ENCODE measurements around the gene KL.

Gene KL

DNA sequence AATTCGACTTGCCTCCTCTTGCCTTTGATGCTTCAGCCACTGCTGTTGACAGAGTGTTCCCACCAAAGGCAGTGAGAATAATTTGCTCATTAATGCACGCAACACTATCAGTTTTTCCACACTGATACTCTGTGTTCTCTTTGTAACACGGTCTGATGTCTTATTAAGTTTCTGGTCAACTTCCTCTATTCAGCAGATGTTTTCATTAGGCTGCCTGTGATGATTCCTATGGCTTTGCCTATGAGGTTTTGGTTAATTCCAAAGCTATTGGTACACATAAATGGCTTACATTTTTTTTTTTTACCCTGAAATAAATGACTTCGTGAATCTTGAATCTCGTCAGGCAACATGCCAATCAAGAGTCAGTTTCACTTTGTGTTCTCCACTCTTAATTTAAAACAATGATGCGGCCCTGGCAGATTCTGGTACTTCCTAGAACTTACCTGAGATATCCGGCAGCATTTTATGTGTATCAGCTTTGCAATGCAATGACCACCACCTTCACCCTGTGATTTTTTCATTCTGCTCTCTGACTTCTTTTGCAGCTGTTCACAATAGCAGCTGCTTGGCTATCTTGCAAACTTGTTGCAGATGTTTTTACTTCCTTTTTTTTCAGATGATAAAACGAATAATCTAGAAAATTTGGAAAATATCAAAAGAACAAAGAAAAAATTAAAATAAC lies 27.5 kb upstream of the KL start:
- H3K27ac Mint-ChIP-seq = no peak overlapping the region
- no peaks in the 10 kb centered on the region for H3K36me3 Mint-ChIP-seq
- H3K4me3 Mint-ChIP-seq = peak overlapping the region in 1 of 2 donors; percentile 29
- DNase-seq = no peak
- peaks cover 5 to 8% of the 10 kb centered on the region in 2 donors for H3K4me1 Mint-ChIP-seq
- ATAC-seq (replicated peaks) = peak; percentile 45 to 65
- no peaks in the 10 kb centered on the region for H3K27me3 Mint-ChIP-seq
- H3K9me3 Mint-ChIP-seq = peaks cover 4 to 5% of the 10 kb centered on the region in 2 donors

DNA sequence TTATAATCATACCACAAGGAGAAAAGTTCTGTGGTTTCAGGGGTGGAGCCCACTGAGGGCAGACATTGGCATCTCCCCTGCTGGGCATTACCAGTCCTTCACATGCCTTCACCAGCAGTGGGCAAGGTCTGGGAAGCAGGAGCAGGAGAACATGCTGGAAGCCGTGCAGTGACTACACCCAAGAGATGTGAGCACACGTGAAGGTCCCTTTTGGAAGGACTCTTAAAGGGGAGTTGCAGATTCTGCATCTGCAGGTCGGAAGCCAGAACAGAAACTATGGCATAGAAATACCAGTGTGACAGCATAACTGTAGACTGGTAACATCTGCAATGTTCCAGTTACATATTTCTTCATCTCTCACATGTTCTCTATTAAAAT lies 26.9 kb upstream of the KL start:
- peaks cover 5 to 8% of the 10 kb centered on the region in 2 donors for H3K4me1 Mint-ChIP-seq
- no peaks in the 10 kb centered on the region for H3K36me3 Mint-ChIP-seq
- ATAC-seq (replicated peaks) (peak in 1 of 2 donors; percentile 29), DNase-seq (no peak)
- H3K27ac Mint-ChIP-seq = no peak overlapping the region
- peaks cover 4% of the 10 kb centered on the region in 2 donors for H3K9me3 Mint-ChIP-seq
- no peaks in the 10 kb centered on the region for H3K27me3 Mint-ChIP-seq
- H3K4me3 Mint-ChIP-seq = no peak overlapping the region

DNA sequence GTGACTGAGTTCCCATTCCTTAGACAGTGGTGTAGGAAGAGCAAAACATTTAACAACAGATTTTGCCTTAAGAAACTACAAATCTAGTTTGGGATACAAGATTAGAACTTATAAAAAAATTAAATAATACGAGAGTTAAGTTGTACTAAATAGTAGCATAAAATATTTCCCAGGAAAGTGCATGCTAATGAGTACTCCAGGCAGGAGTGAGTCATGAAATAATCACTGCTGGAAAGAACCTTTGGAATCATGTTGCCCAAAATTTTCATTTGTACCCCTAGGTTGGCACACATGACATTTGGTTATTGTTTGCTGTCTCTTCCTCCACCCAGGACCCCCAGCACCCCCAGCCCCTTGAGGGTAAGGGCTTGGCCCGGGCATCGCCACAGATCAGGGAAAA lies 26.3 kb upstream of the KL start:
- DNase-seq (no peak), ATAC-seq (replicated peaks) (no peak)
- H3K27ac Mint-ChIP-seq = no peak overlapping the region
- H3K9me3 Mint-ChIP-seq = peaks cover 0 to 2% of the 10 kb centered on the region in 2 donors
- no peaks in the 10 kb centered on the region for H3K27me3 Mint-ChIP-seq
- no peak overlapping the region for H3K4me3 Mint-ChIP-seq
- no peaks in the 10 kb centered on the region for H3K36me3 Mint-ChIP-seq
- H3K4me1 Mint-ChIP-seq = peaks cover 5 to 8% of the 10 kb centered on the region in 2 donors

DNA sequence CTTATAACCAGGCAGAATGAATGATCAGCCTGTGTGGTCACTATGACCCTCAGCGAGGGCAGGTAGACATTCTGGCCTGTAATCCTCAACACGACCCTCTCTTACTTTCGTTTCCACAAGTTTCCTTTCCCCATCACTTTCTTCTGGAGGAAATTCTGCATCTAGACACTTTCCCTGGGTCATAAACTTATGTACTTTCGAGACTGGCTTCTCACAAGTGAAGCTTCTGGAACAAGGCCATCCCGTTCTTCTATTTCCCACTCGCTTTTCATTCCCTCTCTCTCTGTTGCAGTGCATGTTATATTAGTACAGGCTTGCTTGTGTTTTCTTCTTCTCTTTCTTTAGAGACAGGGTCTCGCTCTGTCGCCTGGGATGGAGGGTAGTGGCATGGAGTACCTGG lies 23.1 kb upstream of the KL start:
- no peak for DNase-seq
- Mint-ChIP-seq H3K36me3 (no peaks in the 10 kb centered on the region), H3K4me3 (no peak overlapping the region), H3K27me3 (no peaks in the 10 kb centered on the region), H3K27ac (no peak overlapping the region), H3K9me3 (no peaks in the 10 kb centered on the region), H3K4me1 (peaks cover 5 to 8% of the 10 kb centered on the region in 2 donors)
- ATAC-seq (replicated peaks) = no peak

DNA sequence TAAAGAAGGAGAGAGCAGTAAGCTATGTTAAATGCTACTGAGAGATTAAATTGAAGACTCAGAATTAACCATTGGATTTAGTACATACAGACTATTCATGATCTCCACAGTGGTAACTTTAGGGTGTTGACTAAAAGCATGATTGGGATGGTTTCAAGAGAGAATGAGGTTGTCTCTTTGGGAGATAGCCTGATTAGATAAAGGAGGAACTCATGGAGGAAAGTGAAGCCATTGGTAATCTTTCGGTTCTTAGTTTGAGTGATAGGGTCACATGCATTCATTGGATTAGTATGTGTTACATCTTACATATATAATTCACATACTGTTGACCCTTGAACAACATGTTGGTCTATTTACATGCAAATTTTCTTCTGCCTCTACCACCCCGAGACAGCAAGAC lies 18.8 kb upstream of the KL start:
- ATAC-seq (replicated peaks) = no peak
- no peaks in the 10 kb centered on the region for H3K36me3 Mint-ChIP-seq
- H3K4me3 Mint-ChIP-seq = no peak overlapping the region
- H3K4me1 Mint-ChIP-seq = no peaks in the 10 kb centered on the region
- no peak overlapping the region for H3K27ac Mint-ChIP-seq
- no peaks in the 10 kb centered on the region for H3K9me3 Mint-ChIP-seq
- no peaks in the 10 kb centered on the region for H3K27me3 Mint-ChIP-seq
- no peak for DNase-seq

DNA sequence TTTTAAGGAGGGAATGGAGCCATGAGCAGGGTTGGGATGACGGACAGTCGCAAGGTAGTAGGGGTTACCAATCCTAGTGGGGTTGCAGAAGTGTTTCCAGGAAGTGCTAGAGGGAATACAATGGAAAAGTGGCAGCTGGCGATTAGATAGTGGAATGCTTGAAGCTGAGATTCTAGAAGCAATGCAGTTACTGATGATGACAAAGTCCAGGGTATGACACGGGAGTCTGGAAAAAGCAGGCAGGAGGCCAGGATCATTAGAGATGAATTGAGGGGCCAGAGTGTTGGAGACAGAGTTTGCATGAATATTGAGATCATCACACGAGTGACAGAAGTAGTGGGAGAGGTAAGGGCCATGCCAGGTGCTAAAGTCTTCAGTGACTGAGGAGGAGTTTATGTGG lies 17.3 kb upstream of the KL start:
- no peak overlapping the region for H3K27ac Mint-ChIP-seq
- H3K36me3 Mint-ChIP-seq = no peaks in the 10 kb centered on the region
- H3K4me1 Mint-ChIP-seq = no peaks in the 10 kb centered on the region
- H3K9me3 Mint-ChIP-seq = no peaks in the 10 kb centered on the region
- no peak for ATAC-seq (replicated peaks)
- no peaks in the 10 kb centered on the region for H3K27me3 Mint-ChIP-seq
- no peak for DNase-seq
- H3K4me3 Mint-ChIP-seq = no peak overlapping the region

DNA sequence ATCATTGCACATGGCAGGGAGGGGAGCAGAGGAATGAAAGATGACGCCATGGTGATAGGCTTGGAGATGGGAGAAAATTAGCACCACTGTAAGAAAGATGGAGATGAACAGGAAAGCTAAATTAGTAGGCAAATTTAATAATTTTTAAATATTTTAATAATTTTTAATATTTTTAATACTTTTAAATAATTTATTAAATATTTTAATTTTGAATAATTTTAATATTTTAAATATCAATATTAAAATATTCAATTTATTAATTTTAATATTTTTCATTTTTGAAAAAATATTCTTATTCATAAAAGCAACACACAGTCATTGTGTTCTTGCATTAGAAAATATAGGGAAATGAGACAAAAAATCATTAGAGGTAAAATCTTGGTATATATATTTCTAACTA lies 15.9 kb upstream of the KL start:
- Mint-ChIP-seq H3K4me3 (no peak overlapping the region), H3K9me3 (no peaks in the 10 kb centered on the region), H3K27me3 (no peaks in the 10 kb centered on the region), H3K27ac (no peak overlapping the region), H3K4me1 (no peaks in the 10 kb centered on the region), H3K36me3 (no peaks in the 10 kb centered on the region)
- no peak for DNase-seq
- ATAC-seq (replicated peaks) = no peak

DNA sequence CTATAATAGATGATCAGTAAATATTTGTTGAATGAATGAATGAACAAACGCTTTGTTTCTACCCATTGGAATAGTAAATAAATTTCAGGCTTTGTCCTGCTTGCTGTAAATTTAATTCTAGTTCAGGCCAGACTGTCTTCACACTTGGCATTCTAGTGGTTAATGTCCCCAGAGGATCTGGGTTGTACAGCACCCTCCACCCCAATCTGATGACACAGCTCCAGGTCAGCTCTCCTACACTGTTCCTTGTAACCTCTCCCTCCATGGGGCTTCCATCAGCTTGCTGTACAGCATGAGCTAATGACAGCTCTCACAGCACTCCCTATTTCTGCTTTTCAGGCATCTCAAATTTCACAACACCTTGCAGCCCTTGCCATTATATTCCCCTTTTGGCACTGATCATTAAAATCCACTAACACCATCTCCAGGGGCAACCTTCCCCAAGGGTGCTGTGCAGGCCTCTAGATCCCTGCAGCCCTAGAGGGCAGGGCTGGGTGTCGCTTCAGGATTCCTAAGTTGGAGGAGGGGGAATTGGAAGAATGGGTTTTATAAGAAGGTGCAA lies 12.7 kb upstream of the KL start:
- no peak overlapping the region for H3K27ac Mint-ChIP-seq
- ATAC-seq (replicated peaks) = peak in 1 of 2 donors; percentile 36
- H3K36me3 Mint-ChIP-seq = peaks cover 0 to 4% of the 10 kb centered on the region in 2 donors
- no peak for DNase-seq
- peaks cover 0 to 18% of the 10 kb centered on the region in 2 donors for H3K27me3 Mint-ChIP-seq
- H3K9me3 Mint-ChIP-seq = peaks cover 9 to 11% of the 10 kb centered on the region in 2 donors
- H3K4me3 Mint-ChIP-seq = no peak overlapping the region
- no peaks in the 10 kb centered on the region for H3K4me1 Mint-ChIP-seq

DNA sequence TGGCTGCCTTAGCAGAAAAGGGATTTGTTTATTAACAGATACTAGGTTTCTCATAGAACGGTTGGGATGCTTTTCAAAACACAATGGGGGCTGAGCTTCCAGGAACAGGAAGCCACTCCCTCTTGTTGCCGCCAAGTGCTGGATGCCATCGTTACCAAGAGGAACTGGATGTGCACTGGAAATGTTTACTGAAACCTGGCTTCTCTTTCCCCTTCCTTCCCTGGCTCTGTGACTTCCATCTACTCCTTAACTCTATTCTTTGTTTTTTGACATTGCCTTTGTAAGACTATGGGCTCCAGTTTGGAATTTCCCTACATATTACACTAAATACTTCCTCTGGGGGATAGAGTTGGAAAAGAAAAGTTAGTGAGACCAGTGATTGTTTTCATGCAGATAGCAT lies 11.7 kb upstream of the KL start:
- peaks cover 4% of the 10 kb centered on the region in 2 donors for H3K36me3 Mint-ChIP-seq
- H3K27me3 Mint-ChIP-seq = peaks cover 7 to 24% of the 10 kb centered on the region in 2 donors
- no peaks in the 10 kb centered on the region for H3K4me1 Mint-ChIP-seq
- H3K27ac Mint-ChIP-seq = no peak overlapping the region
- peaks cover 14 to 20% of the 10 kb centered on the region in 2 donors for H3K9me3 Mint-ChIP-seq
- no peak for DNase-seq
- ATAC-seq (replicated peaks) = no peak
- H3K4me3 Mint-ChIP-seq = no peak overlapping the region

DNA sequence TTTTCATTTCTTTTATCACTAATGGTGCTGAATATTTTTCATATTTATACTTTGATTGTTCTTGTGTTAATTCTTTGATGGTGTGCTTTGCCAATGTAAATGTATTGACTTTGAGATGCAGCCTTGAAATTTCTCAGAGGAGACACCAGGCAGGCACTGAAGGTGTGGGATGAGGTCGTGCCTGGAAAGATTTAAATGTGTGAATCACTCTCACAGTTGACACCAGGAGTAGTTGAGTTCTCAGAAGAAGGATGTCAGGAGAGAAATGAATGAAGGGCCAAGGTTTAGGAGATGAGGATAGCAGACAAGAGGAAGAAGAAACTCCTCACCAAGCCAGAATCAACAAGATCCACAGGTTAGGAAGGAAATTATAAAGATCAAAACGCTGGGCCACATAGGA lies 10.1 kb upstream of the KL start:
- H3K27ac Mint-ChIP-seq = no peak overlapping the region
- H3K27me3 Mint-ChIP-seq = peaks cover 14 to 30% of the 10 kb centered on the region in 2 donors
- H3K36me3 Mint-ChIP-seq = peaks cover 4% of the 10 kb centered on the region in 2 donors
- ATAC-seq (replicated peaks) (no peak), DNase-seq (no peak)
- no peaks in the 10 kb centered on the region for H3K4me1 Mint-ChIP-seq
- no peak overlapping the region for H3K4me3 Mint-ChIP-seq
- peaks cover 14 to 29% of the 10 kb centered on the region in 2 donors for H3K9me3 Mint-ChIP-seq

DNA sequence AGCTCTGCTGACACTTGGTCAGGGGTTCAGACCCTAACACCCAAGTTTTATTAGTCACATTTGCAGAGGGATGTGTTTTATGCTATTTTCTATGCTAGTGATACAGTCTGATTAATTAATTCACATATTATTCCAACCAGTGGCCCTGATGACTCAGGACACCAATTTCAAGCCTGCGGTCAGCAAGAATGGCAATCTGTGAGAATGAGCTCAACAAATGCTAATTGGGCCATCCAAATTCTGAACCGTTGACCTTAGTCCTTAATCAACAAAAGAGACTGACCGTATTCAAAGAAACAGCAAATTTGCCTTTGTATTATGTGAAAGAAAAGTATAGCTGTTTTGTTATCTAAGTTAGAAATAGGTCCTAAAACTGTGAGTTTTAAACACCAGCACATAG lies 9.6 kb upstream of the KL start:
- ATAC-seq (replicated peaks) = no peak
- Mint-ChIP-seq H3K9me3 (peaks cover 14 to 29% of the 10 kb centered on the region in 2 donors), H3K27me3 (peaks cover 15 to 30% of the 10 kb centered on the region in 2 donors), H3K27ac (no peak overlapping the region), H3K4me3 (no peak overlapping the region), H3K4me1 (no peaks in the 10 kb centered on the region), H3K36me3 (peaks cover 4% of the 10 kb centered on the region in 2 donors)
- DNase-seq = no peak

DNA sequence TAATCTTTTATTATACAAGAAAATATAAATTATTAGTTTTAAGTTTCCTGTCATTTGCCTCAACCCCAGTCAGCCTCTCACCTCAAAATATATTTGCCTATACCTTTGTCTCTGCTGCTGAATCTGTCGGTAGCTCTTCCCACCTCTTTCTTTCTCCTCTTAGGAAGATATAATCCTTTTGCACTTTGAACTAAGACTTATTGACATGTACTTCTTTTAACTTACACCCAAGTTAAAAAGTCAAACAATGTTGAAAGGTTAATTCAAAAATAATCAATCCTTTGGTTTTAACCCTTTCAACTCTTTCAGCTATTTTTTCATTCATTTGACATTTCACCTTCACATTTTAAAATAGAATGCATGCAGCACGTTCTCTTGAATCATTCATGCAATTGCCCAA lies 9.0 kb upstream of the KL start:
- ATAC-seq (replicated peaks) (no peak), DNase-seq (no peak)
- peaks cover 4% of the 10 kb centered on the region in 2 donors for H3K36me3 Mint-ChIP-seq
- H3K9me3 Mint-ChIP-seq = peaks cover 14 to 29% of the 10 kb centered on the region in 2 donors
- H3K4me1 Mint-ChIP-seq = no peaks in the 10 kb centered on the region
- H3K27me3 Mint-ChIP-seq = peaks cover 18 to 35% of the 10 kb centered on the region in 2 donors
- H3K27ac Mint-ChIP-seq = no peak overlapping the region
- no peak overlapping the region for H3K4me3 Mint-ChIP-seq

DNA sequence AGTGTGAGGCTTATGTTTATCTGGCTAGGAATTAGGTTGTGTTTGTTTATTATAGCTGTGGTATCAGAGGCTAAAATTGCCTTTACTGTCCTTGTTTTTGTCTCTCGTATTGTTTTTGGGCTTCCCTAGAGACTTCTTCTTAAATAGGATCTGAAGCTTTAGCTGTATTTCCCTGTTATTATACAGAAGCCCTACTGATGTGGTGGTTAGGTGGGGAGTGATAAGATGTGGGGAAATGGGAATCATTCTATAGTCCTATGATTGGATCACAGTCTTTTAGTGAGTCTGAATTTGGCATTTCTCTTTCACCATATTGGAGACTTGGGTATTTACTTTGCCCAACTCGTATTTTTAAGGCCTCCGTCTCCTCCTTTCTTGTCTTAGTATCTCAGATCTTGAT lies 8.3 kb upstream of the KL start:
- Mint-ChIP-seq H3K4me3 (no peak overlapping the region), H3K4me1 (no peaks in the 10 kb centered on the region), H3K27me3 (peaks cover 22 to 38% of the 10 kb centered on the region in 2 donors), H3K36me3 (peaks cover 4% of the 10 kb centered on the region in 2 donors), H3K27ac (no peak overlapping the region), H3K9me3 (peaks cover 14 to 29% of the 10 kb centered on the region in 2 donors)
- DNase-seq (no peak), ATAC-seq (replicated peaks) (no peak)

DNA sequence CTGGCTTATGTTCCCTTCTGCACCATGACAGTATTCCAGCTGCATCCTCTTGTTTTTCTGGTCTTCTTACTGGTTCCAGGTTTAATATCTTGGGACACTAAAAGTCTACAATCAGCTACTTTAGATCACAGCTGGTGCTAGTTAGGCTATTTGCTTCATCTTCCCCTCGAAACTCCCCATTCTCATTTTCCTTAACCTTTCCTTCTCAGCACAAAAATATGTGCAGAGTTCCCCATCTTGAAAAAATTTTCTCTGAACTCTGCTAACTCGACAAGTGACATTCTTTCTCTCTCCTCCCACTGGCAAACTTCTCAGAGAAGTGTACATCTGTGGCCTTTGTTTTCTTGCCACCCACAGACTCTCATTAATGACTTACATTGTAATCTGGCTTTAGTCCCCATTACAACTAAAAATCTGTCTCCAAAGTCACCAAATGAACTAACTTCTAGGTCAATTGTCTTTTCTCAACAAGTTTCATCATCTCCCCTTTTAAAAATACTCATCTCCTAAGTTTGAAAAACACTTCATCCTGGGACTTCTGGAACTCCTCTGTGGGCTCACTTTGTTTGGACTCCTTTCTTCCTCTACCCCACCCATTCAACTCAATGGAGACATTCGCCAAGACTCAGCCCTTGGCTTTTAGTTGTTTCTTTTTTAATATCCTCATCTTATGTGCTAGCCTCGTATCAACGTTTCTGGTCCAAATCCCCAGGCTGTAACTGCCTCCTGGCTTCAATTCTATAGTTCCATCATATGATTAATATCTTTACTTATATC lies 7.1 kb upstream of the KL start:
- H3K4me3 Mint-ChIP-seq = no peak overlapping the region
- ATAC-seq (replicated peaks) = no peak
- H3K4me1 Mint-ChIP-seq = no peaks in the 10 kb centered on the region
- no peak overlapping the region for H3K27ac Mint-ChIP-seq
- H3K27me3 Mint-ChIP-seq = peaks cover 30 to 47% of the 10 kb centered on the region in 2 donors
- peaks cover 14 to 29% of the 10 kb centered on the region in 2 donors for H3K9me3 Mint-ChIP-seq
- DNase-seq = no peak
- H3K36me3 Mint-ChIP-seq = peaks cover 4% of the 10 kb centered on the region in 2 donors
